MM.1S (cell line): ENCODE results near the gene CTXND2.

Experiments
- DNase-seq: peaks from one replicate; pipeline ENCODE4 v3.0.0-alpha.2; 2015
- H2AFZ ChIP-seq: fragments of 300-600 bp; sonication (generic); 2 replicates; pipeline ENCODE4 v1.6.0; 2016; ENCODE audit warnings: antibody characterized with exemption, low read length
- H3F3A ChIP-seq: fragments of 300-600 bp; sonication (generic); 2 replicates; pipeline ENCODE4 v1.6.1; 2016; ENCODE audit warnings: mild to moderate bottlenecking, antibody characterized with exemption, low read length, moderate library complexity, mixed read lengths; ENCODE audit not compliant: insufficient read depth
- H3K27ac ChIP-seq: fragments of 300-600 bp; sonication (generic); 2 replicates; pipeline ENCODE4 v1.5.1; 2016; ENCODE audit warnings: mild to moderate bottlenecking, low read length
- H3K27me3 ChIP-seq: fragments of 300-600 bp; sonication (generic); replicated peaks from 2 replicates; pipeline ENCODE4 v1.6.0; 2016; ENCODE audit warnings: low read length; ENCODE audit not compliant: insufficient read depth
- H3K36me3 ChIP-seq: fragments of 300-600 bp; sonication (generic); replicated peaks from 2 replicates; pipeline ENCODE4 v1.6.1; 2016; ENCODE audit warnings: mild to moderate bottlenecking, low read length, mixed read lengths; ENCODE audit not compliant: insufficient read depth
- H3K4me1 ChIP-seq: fragments of 300-600 bp; sonication (generic); 2 replicates; pipeline ENCODE4 v1.6.1; 2016; ENCODE audit warnings: low read length, mixed read lengths
- H3K4me2 ChIP-seq: fragments of 300-600 bp; sonication (generic); 2 replicates; pipeline ENCODE4 v1.6.0; 2016; ENCODE audit warnings: low read depth, low read length
- H3K4me3 ChIP-seq: fragments of 300-600 bp; sonication (generic); 2 replicates; pipeline ENCODE4 v1.5.1; 2016; ENCODE audit warnings: low read length, mixed read lengths
- H3K79me2 ChIP-seq: fragments of 300-600 bp; sonication (generic); 2 replicates; pipeline ENCODE4 v1.6.1; 2016; ENCODE audit warnings: mixed run types, low read length, mixed read lengths
- H3K9ac ChIP-seq: fragments of 300-600 bp; sonication (generic); 2 replicates; pipeline ENCODE4 v1.6.1; 2016; ENCODE audit warnings: low read length, mixed read lengths
- H3K9me2 ChIP-seq: fragments of 300-600 bp; sonication (generic); replicated peaks from 2 replicates; pipeline ENCODE4 v1.6.1; 2016; ENCODE audit warnings: mild to moderate bottlenecking, low read length, mixed read lengths; ENCODE audit not compliant: insufficient read depth
- H3K9me3 ChIP-seq: fragments of 300-600 bp; sonication (generic); replicated peaks from 2 replicates; pipeline ENCODE4 v1.6.1; 2016; ENCODE audit warnings: mild to moderate bottlenecking, low read length, mixed read lengths; ENCODE audit not compliant: insufficient read depth
- H4K20me1 ChIP-seq: fragments of 300-600 bp; sonication (generic); 2 replicates; pipeline ENCODE4 v1.6.1; 2016; ENCODE audit warnings: mild to moderate bottlenecking, low read length, moderate library complexity, mixed read lengths; ENCODE audit not compliant: insufficient read depth
- CTCF ChIP-seq: fragments of 300-600 bp; sonication (generic); IDR thresholded peaks from 2 replicates; pipeline ENCODE4 v1.5.1; 2016; ENCODE audit warnings: antibody characterized with exemption, low read length, mixed read lengths
- EZH2 ChIP-seq: fragments of 300-600 bp; sonication (generic); optimal IDR thresholded peaks from 2 replicates; pipeline ENCODE3; 2017; ENCODE audit warnings: low read depth, mild to moderate bottlenecking, antibody characterized with exemption, low read length, mixed read lengths
- EZH2phosphoT487 ChIP-seq: fragments of 300-600 bp; sonication (generic); IDR thresholded peaks from 2 replicates; pipeline ENCODE4 v1.6.1; 2018; ENCODE audit warnings: antibody characterized with exemption, low read length

CTXND2 gene

DNA sequence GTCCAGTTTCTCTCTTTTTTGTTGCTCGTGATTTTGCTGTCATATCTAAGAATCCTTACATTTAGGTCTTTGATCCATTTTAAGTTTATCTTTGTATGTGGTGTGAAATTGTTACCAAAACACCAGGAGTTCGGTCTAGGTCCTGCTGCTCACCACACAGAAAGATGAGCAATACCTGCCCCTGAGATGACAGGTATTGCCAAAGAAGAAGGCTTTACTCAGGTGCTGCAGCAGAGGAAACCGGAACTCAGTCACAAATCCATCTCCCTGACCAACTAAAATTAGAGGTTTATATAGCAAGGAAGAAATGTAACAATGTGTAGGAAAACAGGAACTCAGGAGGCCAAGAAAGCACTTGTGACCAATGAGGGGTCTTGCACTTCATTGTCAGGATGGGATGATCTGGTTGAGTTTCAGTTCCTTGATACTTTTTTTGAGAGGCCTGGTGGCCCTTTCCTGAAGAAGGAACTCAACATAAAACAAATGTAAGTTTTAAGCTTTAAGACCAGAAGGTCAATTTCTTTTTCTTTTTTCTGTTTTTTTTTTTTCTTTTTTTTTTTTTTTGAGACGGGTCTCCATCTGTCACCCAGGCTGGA, 22.7 kb downstream of the CTXND2 start:
- TF ChIP-seq CTCF: no peak
- no peak for TF ChIP-seq EZH2
- no peak for TF ChIP-seq EZH2phosphoT487
- DNase-seq: no peak

DNA sequence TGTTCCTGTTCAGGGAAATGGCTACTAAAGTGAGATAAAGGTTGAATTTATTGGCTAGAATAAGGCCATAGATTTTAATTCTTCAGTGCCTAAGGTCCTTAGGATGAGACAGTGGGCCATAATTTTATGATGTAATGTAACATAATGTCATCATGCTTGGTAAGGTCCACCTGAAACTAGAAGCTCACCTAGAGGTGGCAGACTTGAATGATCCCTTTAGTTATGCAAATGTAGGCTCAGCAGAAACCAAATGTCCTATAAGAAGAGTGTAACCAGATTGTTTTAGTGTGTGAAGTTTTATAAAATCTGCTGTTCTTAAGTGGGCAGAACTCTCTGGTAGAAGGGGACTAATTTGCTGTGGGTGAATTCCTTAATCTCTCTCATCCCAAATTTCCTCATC, 25.7 kb downstream of the CTXND2 start:
- Histone ChIP-seq H4K20me1 (no peaks in the 10 kb centered on the region), H3K27me3 (no peaks in the 10 kb centered on the region), H3F3A (no peaks in the 10 kb centered on the region), H3K4me3 (no peak overlapping the region), H3K79me2 (no peaks in the 10 kb centered on the region), H3K9me2 (no peaks in the 10 kb centered on the region), H3K36me3 (no peaks in the 10 kb centered on the region), H2AFZ (no peak overlapping the region), H3K27ac (no peak overlapping the region), H3K9me3 (no peaks in the 10 kb centered on the region), H3K9ac (no peak overlapping the region), H3K4me2 (no peak overlapping the region), H3K4me1 (peaks cover 7% of the 10 kb centered on the region; the same call in 1 of the 2 replicates)
- TF ChIP-seq EZH2 (no peak), CTCF (no peak), EZH2phosphoT487 (no peak)
- DNase-seq: no peak

More for the DNA sequence above, 22.7 kb downstream of the CTXND2 start:
- H3K9ac ChIP-seq: no peak overlapping the region
- no peaks in the 10 kb centered on the region for H3F3A ChIP-seq
- no peaks in the 10 kb centered on the region for H3K79me2 ChIP-seq
- H3K4me1 ChIP-seq: peaks cover 7% of the 10 kb centered on the region; the same call in 1 of the 2 replicates
- no peaks in the 10 kb centered on the region for H4K20me1 ChIP-seq
- no peak overlapping the region for H3K27ac ChIP-seq
- H3K9me2 ChIP-seq: no peaks in the 10 kb centered on the region
- no peak overlapping the region for H2AFZ ChIP-seq
- no peaks in the 10 kb centered on the region for H3K9me3 ChIP-seq
- no peak overlapping the region for H3K4me2 ChIP-seq
- no peak overlapping the region for H3K4me3 ChIP-seq
- H3K27me3 ChIP-seq: no peaks in the 10 kb centered on the region
- H3K36me3 ChIP-seq: no peaks in the 10 kb centered on the region

GRCh38 chr1:150917387-150917786, 30.5 kb downstream of the CTXND2 start:
- peaks cover 12% of the 10 kb centered on the region for H3K4me1 ChIP-seq
- no peaks in the 10 kb centered on the region for H3K36me3 ChIP-seq
- no peaks in the 10 kb centered on the region for H4K20me1 ChIP-seq
- no peak overlapping the region for H3K4me2 ChIP-seq
- no peaks in the 10 kb centered on the region for H3K27me3 ChIP-seq
- no peaks in the 10 kb centered on the region for H3F3A ChIP-seq
- TF ChIP-seq CTCF (no peak), EZH2 (no peak), EZH2phosphoT487 (no peak)
- H3K27ac ChIP-seq: no peak overlapping the region
- no peaks in the 10 kb centered on the region for H3K9me3 ChIP-seq
- H3K9me2 ChIP-seq: no peaks in the 10 kb centered on the region
- H2AFZ ChIP-seq: no peak overlapping the region
- DNase-seq: no peak
- no peak overlapping the region for H3K4me3 ChIP-seq
- H3K9ac ChIP-seq: no peak overlapping the region
- H3K79me2 ChIP-seq: no peaks in the 10 kb centered on the region
